22Rv1 (cell line): ENCODE results near the gene PLAAT2.

Experiments used
- CTCF ChIP-seq: fragments of 450-650 bp; IDR thresholded peaks from 2 replicates; pipeline ENCODE4 v1.5.1; 2017; ENCODE audit warnings: mild to moderate bottlenecking
- ZFX ChIP-seq: fragments of 450-650 bp; IDR thresholded peaks from 2 replicates; pipeline ENCODE4 v1.6.1; 2017; ENCODE audit warnings: antibody characterized with exemption, borderline replicate concordance

GRCh38 chr11:63521896-63522295, 41.3 kb downstream of the PLAAT2 start:
- no peak for TF ChIP-seq CTCF
- no peak for TF ChIP-seq ZFX
